ENCODE measurements around the gene CHRM4. TPM values are rescaled to one million over a fixed set of nuclear protein-coding genes. Genes with fewer than 3 reads are reported as not detected.

The CHRM4 gene
- total RNA-seq, 3 donors from 2014 or later (not counting 1 experiment from before 2014, with no cell fraction given), result 2.2 to 6.5 (median 3.7) TPM

DNA sequence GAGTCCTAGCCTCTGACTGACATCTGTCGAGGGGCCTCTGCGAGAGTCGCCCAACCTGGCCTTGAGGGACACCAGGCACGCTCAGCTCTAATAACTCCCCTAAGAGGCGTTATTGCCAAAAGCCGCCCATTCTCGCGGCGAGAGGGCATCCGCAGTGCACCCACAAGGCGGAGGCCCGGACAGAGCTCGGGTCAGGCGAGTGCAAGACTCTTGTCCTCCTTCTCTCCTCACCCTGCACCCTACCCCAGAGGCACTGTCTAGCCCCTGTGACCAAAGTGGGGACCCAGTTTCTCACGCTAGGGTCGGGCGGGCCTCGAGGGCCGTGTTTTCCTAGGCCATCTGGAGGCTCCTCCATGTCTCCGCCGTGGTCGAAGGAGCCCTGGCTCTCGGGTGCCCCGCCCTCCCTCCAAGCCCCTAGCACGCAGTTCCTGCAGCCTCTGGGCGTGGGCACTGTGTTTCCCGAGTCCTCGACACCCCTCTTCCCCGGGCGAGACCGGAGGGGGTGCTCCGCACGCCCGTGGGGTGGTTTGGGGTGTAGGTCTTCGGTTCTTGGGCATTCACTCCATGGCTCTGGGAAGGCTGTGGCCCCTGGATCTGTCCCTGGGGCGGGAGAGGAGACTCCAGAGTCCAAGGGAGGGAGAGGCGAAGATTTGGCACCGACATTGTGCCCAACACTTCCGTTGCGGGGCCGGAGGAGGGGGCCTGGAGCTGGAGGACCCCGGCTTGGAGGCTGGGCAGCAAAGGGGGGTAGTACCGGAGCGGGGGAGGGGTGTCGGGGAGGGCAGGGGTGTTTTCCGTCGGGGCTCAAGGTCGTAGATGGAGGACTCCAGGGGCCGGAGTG is 1.0 kb downstream of the CHRM4 start:
- TF ChIP-seq, protein P1, sequence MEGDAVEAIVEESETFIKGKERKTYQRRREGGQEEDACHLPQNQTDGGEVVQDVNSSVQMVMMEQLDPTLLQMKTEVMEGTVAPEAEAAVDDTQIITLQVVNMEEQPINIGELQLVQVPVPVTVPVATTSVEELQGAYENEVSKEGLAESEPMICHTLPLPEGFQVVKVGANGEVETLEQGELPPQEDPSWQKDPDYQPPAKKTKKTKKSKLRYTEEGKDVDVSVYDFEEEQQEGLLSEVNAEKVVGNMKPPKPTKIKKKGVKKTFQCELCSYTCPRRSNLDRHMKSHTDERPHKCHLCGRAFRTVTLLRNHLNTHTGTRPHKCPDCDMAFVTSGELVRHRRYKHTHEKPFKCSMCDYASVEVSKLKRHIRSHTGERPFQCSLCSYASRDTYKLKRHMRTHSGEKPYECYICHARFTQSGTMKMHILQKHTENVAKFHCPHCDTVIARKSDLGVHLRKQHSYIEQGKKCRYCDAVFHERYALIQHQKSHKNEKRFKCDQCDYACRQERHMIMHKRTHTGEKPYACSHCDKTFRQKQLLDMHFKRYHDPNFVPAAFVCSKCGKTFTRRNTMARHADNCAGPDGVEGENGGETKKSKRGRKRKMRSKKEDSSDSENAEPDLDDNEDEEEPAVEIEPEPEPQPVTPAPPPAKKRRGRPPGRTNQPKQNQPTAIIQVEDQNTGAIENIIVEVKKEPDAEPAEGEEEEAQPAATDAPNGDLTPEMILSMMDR (IDR thresholded peaks at IDR 0.05), result no peak
- peaks cover 38% of the 10 kb centered on the region for H3K27me3 ChIP-seq (ENCODE audit: control insufficient read depth, insufficient read depth, low read length)
- no peak for ATAC-seq
- peaks cover 35 to 37% of the 10 kb centered on the region in 2 donors for H3K27me3 Mint-ChIP-seq (ENCODE audit: low read depth in 2 of 2)
- no peaks in the 10 kb centered on the region for H3K9me3 Mint-ChIP-seq
- no peaks in the 10 kb centered on the region for H3K9me3 ChIP-seq (ENCODE audit: control insufficient read depth, insufficient read depth, low read length)
- H3K36me3 ChIP-seq (ENCODE audit: control insufficient read depth, insufficient read depth, low read length), result no peaks in the 10 kb centered on the region
- no peak for DNase-seq
- H3K4me3 ChIP-seq (ENCODE audit: low read length), result no peak overlapping the region
- peak overlapping the region; percentile 31 for H3K4me3 Mint-ChIP-seq
- 8% methylated on average over 49 of the region's 49 CpGs for WGBS (ENCODE audit: insufficient coverage)
- H3K27ac Mint-ChIP-seq, result no peak overlapping the region
- H3K4me1 ChIP-seq (ENCODE audit: control insufficient read depth, insufficient read depth, low read length), result peaks cover 44% of the 10 kb centered on the region
- intact Hi-C loops (cut with micrococcal nuclease), result no loop called here
- H3K36me3 Mint-ChIP-seq, result no peaks in the 10 kb centered on the region
- H3K27ac ChIP-seq (ENCODE audit: low read length), result no peak overlapping the region
- peaks cover 23 to 46% of the 10 kb centered on the region in 2 donors for H3K4me1 Mint-ChIP-seq

DNA sequence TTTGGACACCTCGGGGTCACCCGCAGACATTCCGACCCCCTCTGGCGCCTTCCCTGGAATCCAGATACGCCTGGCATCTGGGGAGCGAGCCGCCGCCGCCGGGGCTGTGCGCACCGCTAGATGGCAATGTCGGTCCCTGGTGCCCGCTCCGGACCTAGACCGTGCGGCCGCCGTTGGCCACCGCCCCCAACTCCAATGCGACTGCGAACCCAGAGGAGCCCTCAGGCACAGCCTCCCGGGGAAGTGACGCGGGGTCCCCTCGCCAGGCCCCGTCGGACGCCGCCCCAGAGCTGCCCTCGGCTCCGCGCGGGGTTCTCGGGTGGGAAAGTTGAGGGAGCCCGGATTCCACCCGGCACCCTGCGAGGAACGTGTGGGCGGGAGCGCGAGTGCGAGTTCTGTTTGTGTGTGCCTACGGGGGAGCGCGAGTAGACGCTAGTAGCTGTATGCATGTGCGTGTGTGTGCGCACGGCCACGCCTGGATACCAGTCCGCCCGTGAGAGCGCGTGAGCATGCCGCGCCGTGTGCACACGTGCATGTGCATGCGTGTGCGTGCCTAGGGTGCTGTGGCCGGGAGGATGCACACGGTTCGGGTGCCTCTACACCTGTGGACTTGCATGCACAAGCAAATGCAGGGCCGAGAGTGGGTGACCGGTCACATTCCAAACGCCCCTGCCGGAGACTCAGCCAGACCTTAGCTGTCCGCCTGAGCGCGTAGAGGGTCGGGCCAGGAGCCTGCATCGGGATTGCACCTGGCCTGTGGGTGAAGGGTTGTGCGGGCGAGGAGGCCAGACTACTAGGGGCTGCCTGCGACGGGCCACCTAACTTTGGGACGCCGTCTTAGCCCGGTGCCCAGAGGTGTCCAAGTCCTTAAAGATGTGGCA is 1.9 kb downstream of the CHRM4 start:
- Histone ChIP-seq H3K4me1 (ENCODE audit: control insufficient read depth, insufficient read depth, low read length) (peaks cover 44% of the 10 kb centered on the region), H3K4me3 (ENCODE audit: low read length) (no peak overlapping the region), H3K9me3 (ENCODE audit: control insufficient read depth, insufficient read depth, low read length) (no peaks in the 10 kb centered on the region), H3K27me3 (ENCODE audit: control insufficient read depth, insufficient read depth, low read length) (peaks cover 38% of the 10 kb centered on the region), H3K36me3 (ENCODE audit: control insufficient read depth, insufficient read depth, low read length) (no peaks in the 10 kb centered on the region), H3K27ac (ENCODE audit: low read length) (no peak overlapping the region)
- TF ChIP-seq, protein P1 (IDR thresholded peaks at IDR 0.05), result peak; percentile 55
- Mint-ChIP-seq H3K27me3 (ENCODE audit: low read depth in 2 of 2) (peaks cover 37 to 38% of the 10 kb centered on the region in 2 donors), H3K4me1 (peaks cover 23 to 46% of the 10 kb centered on the region in 2 donors), H3K4me3 (peak overlapping the region; percentile 50), H3K36me3 (no peaks in the 10 kb centered on the region), H3K27ac (no peak overlapping the region), H3K9me3 (no peaks in the 10 kb centered on the region)
- 3% methylated on average over 80 of the region's 80 CpGs for WGBS (ENCODE audit: insufficient coverage)
- peak in 1 of 2 donors; percentile 52 for DNase-seq
- ATAC-seq, result peak in 2 of 3 donors; percentile 37 to 39
- intact Hi-C loops (cut with micrococcal nuclease), result no loop called here

DNA sequence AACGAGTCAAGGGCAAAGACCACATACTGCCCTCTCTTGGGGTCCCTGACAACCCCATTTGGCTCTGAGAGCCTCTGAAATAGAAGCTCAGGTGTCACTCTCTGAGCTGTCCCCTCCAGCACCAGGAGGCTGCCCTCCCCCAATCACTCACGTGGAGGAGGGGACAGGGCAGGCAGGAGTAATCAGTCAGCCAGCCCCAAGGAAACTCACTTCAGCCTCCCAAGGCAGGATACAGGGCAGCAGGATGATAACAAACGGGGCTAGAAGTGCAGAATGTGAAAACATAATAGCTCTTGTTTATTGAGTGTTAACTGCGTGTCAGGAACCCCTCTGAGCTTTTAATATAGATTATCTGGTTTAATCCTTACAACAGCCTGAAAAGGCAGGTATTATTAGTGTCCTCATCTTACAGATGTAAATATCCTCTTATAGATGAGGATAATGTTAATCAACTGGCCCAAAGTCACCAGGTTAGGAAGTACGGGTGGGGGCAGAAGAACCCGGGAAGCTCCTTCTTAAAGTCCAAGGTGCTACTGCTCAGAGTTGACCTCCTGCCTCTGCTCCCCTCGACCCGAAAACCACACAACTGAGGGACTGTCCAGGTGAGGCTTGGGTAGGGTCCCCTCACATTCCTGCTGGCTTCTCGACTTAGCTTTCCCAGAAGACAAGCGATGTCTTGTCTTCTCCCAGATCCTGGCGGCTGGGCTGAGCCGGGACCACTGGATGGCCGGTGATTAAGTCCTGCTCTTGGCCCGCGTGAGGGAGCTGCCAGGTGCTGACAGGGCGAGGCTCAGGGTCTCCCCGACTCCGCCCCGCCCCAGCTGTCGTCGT is 2.7 kb downstream of the CHRM4 start:
- H3K27ac Mint-ChIP-seq, result no peak overlapping the region
- H3K4me1 Mint-ChIP-seq, result peaks cover 23 to 46% of the 10 kb centered on the region in 2 donors
- Histone ChIP-seq H3K4me1 (ENCODE audit: control insufficient read depth, insufficient read depth, low read length) (peaks cover 44% of the 10 kb centered on the region), H3K36me3 (ENCODE audit: control insufficient read depth, insufficient read depth, low read length) (no peaks in the 10 kb centered on the region), H3K9me3 (ENCODE audit: control insufficient read depth, insufficient read depth, low read length) (no peaks in the 10 kb centered on the region), H3K27ac (ENCODE audit: low read length) (no peak overlapping the region), H3K27me3 (ENCODE audit: control insufficient read depth, insufficient read depth, low read length) (peaks cover 41% of the 10 kb centered on the region), H3K4me3 (ENCODE audit: low read length) (no peak overlapping the region)
- 16% methylated on average over 21 of the region's 21 CpGs for WGBS (ENCODE audit: insufficient coverage)
- H3K27me3 Mint-ChIP-seq (ENCODE audit: low read depth in 2 of 2), result peaks cover 37 to 38% of the 10 kb centered on the region in 2 donors
- intact Hi-C loops (cut with micrococcal nuclease), result no loop called here
- TF ChIP-seq, protein P1 (IDR thresholded peaks at IDR 0.05), result no peak
- H3K9me3 Mint-ChIP-seq, result no peaks in the 10 kb centered on the region
- no peak for ATAC-seq
- no peak overlapping the region for H3K4me3 Mint-ChIP-seq
- no peak for DNase-seq
- H3K36me3 Mint-ChIP-seq, result no peaks in the 10 kb centered on the region
